ENCODE measurements around the gene ATXN10.

GRCh38 chr22:45832180-45832579 lies 160.5 kb downstream of the ATXN10 start:
- TF ChIP-seq CTCF (IDR thresholded peaks at IDR 0.05 in 2 of 3, conservative IDR thresholded peaks at IDR 0.05 in 1 of 3; ENCODE audit: borderline replicate concordance in 1 of 3, insufficient read depth in 1 of 3, low read depth in 2 of 3, low read length in 2 of 3) (peak; percentile 6 to 26 (median 21); a peak in 2 of 6 replicates), ZFX (IDR thresholded peaks at IDR 0.05) (no peak), REST (IDR thresholded peaks at IDR 0.05; ENCODE audit: low read depth) (no peak), TCF7L2 (IDR thresholded peaks at IDR 0.05; ENCODE audit: borderline replicate concordance, extremely low read depth, insufficient read depth, insufficient read length) (no peak), EZH2 (IDR thresholded peaks at IDR 0.05) (no peak), YY1 (IDR thresholded peaks at IDR 0.05; ENCODE audit: extremely low read depth, insufficient replicate concordance, low read depth, low read length) (no peak), POLR2AphosphoS5 (IDR thresholded peaks at IDR 0.05; ENCODE audit: low read depth, low read length) (no peak), POLR2A (IDR thresholded peaks at IDR 0.05; ENCODE audit: borderline replicate concordance, extremely low read depth, insufficient read depth, insufficient read length) (no peak), EZH2phosphoT487 (IDR thresholded peaks at IDR 0.05; ENCODE audit: borderline replicate concordance) (no peak), SIN3A (IDR thresholded peaks at IDR 0.05; ENCODE audit: low read depth) (no peak), FOSL1 (IDR thresholded peaks at IDR 0.05; ENCODE audit: low read depth) (no peak), ZNF274 (IDR thresholded peaks at IDR 0.05; ENCODE audit: low read depth, low read length) (no peak), MAX (IDR thresholded peaks at IDR 0.05) (no peak), SP1 (IDR thresholded peaks at IDR 0.05; ENCODE audit: low read depth) (no peak)
